ENCODE results near the gene PNPO.

DNA sequence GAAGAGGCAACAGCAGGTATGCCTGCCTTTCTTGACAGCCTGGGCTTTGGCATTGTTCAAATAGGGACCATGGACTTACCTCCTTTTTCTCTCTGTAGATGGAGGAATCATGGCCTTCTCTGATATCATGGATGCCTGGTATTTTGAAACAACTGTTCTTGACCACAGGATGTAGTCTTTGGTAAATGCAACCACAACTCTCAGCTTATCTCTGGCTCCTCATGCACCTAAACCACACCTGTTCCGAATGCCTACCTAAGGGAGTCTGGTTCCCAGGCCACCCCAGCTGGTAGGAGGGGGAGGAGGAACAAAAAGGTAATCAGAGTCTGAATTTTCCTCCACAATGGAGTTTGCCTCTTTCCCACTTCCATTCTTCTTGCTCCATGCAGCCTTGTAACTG is 48.3 kb downstream of the PNPO start:
- TF ChIP-seq, protein P1, sequence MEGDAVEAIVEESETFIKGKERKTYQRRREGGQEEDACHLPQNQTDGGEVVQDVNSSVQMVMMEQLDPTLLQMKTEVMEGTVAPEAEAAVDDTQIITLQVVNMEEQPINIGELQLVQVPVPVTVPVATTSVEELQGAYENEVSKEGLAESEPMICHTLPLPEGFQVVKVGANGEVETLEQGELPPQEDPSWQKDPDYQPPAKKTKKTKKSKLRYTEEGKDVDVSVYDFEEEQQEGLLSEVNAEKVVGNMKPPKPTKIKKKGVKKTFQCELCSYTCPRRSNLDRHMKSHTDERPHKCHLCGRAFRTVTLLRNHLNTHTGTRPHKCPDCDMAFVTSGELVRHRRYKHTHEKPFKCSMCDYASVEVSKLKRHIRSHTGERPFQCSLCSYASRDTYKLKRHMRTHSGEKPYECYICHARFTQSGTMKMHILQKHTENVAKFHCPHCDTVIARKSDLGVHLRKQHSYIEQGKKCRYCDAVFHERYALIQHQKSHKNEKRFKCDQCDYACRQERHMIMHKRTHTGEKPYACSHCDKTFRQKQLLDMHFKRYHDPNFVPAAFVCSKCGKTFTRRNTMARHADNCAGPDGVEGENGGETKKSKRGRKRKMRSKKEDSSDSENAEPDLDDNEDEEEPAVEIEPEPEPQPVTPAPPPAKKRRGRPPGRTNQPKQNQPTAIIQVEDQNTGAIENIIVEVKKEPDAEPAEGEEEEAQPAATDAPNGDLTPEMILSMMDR (IDR thresholded peaks at IDR 0.05): no peak
- TF ChIP-seq POLR2A (IDR thresholded peaks at IDR 0.05): no peak

Data from body of pancreas (tissue), 4 donors.